WTC11 (cell line): Measurements from ENCODE around the gene BGN. TPM values are rescaled to one million over a fixed set of nuclear protein-coding genes. Genes with fewer than 3 reads are reported as not detected.

Source experiments
- ATAC-seq: fragments of 200-7000 bp; cut with Tn5 transposase; 2 replicates; pipeline ENCODE4 v1.10.0; 2021; ENCODE audit warnings: mild to moderate bottlenecking, moderate library complexity
- CTCF ChIA-PET: fragments of 300-600 bp; sonication (Branson Sonifier 250); formaldehyde crosslinking; loops from one replicate; lab custom pipeline; 2021; ENCODE audit warnings: antibody characterized with exemption; lab: Charles Lee
- POLR2A ChIA-PET: fragments of 350-600 bp; sonication (Branson Sonifier 250); formaldehyde crosslinking; loops from one replicate; lab custom pipeline; 2021; ENCODE audit warnings: antibody characterized with exemption; lab: Charles Lee
- DNase-seq: peaks from one replicate; pipeline ENCODE4 v3.0.0; 2021; ENCODE audit warnings: low spot score
- H3K27ac Mint-ChIP-seq: 2 replicates; pipeline ENCODE4 v1.8.0; 2021; ENCODE audit warnings: mixed read lengths
- H3K27me3 Mint-ChIP-seq: 2 replicates; pipeline ENCODE4 v1.8.0; 2021; ENCODE audit warnings: low read depth, mild to moderate bottlenecking, moderate library complexity, mixed read lengths
- H3K36me3 Mint-ChIP-seq: 2 replicates; pipeline ENCODE4 v1.8.0; 2021; ENCODE audit warnings: mixed read lengths
- H3K4me1 Mint-ChIP-seq: 2 replicates; pipeline ENCODE4 v1.8.0; 2022; ENCODE audit warnings: mixed read lengths
- H3K4me3 Mint-ChIP-seq: 2 replicates; pipeline ENCODE4 v1.8.0; 2021; ENCODE audit warnings: mild to moderate bottlenecking, moderate library complexity, mixed read lengths
- H3K9me3 Mint-ChIP-seq: 2 replicates; pipeline ENCODE4 v1.8.0; 2021; ENCODE audit warnings: mixed read lengths
- CREM ChIP-seq: sonication (generic); formaldehyde crosslinking; IDR thresholded peaks from 2 replicates; pipeline ENCODE4 v1.8.1; 2022; ENCODE audit warnings: mild to moderate bottlenecking, missing genetic modification reagents, moderate library complexity
- GRHL2 ChIP-seq: fragments of 250-450 bp; sonication (Bioruptor Pico); IDR thresholded peaks from 2 replicates; pipeline ENCODE4 v1.8.0; 2022; ENCODE audit warnings: mild to moderate bottlenecking, moderate library complexity; ENCODE audit not compliant: insufficient replicate concordance, severe bottlenecking
- HMGA2 ChIP-seq: fragments of 250-450 bp; sonication (Bioruptor Pico); IDR thresholded peaks from 2 replicates; pipeline ENCODE4 v1.4.0; 2021; ENCODE audit warnings: mild to moderate bottlenecking, moderate library complexity
- MXD4 ChIP-seq: fragments of 250-450 bp; sonication (Bioruptor Pico); IDR thresholded peaks from 2 replicates; pipeline ENCODE4 v1.8.0; 2021; ENCODE audit warnings: mild to moderate bottlenecking, moderate library complexity, borderline replicate concordance
- NR3C1 ChIP-seq: sonication (generic); formaldehyde crosslinking; conservative IDR thresholded peaks from 2 replicates; pipeline ENCODE4 v1.8.1; 2023; ENCODE audit warnings: low read depth, mild to moderate bottlenecking, missing genetic modification reagents
- OVOL2 ChIP-seq: fragments of 250-450 bp; sonication (Bioruptor Pico); IDR thresholded peaks from 2 replicates; pipeline ENCODE4 v1.9.0; 2021; ENCODE audit warnings: mild to moderate bottlenecking, borderline replicate concordance
- PRRX2 ChIP-seq: fragments of 250-450 bp; sonication (Bioruptor Pico); IDR thresholded peaks from 2 replicates; pipeline ENCODE4 v1.8.0; 2021; ENCODE audit warnings: mild to moderate bottlenecking
- TP53 ChIP-seq: sonication (generic); formaldehyde crosslinking; IDR thresholded peaks from 2 replicates; pipeline ENCODE4 v1.8.1; 2023; ENCODE audit warnings: mild to moderate bottlenecking, missing genetic modification reagents
- total RNA-seq: library from RNA; stranded (reverse); gene quantifications from 3 replicates; pipeline ENCODE4 v1.2.3, GENCODE V29; 2021
- TF ChIP-seq, protein P1 (sequence below): fragments of 250-450 bp; sonication (Bioruptor Pico); IDR thresholded peaks from 2 replicates; pipeline ENCODE4 v1.8.0; 2021; ENCODE audit warnings: mild to moderate bottlenecking
- TF ChIP-seq, protein P2 (sequence below): fragments of 250-450 bp; sonication (Bioruptor Pico); IDR thresholded peaks from 2 replicates; pipeline ENCODE4 v1.9.0; 2021; ENCODE audit warnings: mild to moderate bottlenecking
- TF ChIP-seq, protein P3 (sequence below): sonication (generic); formaldehyde crosslinking; IDR thresholded peaks from 2 replicates; pipeline ENCODE4 v1.8.0; 2022; ENCODE audit warnings: mild to moderate bottlenecking, missing genetic modification reagents
- TF ChIP-seq, protein P4 (sequence below): sonication (generic); formaldehyde crosslinking; IDR thresholded peaks from 2 replicates; pipeline ENCODE4 v1.8.0; 2023; ENCODE audit warnings: missing genetic modification reagents, mild to moderate bottlenecking, borderline replicate concordance

Gene BGN
- total RNA-seq, 1 experiment from 2014 or later, result 1.8 TPM

DNA sequence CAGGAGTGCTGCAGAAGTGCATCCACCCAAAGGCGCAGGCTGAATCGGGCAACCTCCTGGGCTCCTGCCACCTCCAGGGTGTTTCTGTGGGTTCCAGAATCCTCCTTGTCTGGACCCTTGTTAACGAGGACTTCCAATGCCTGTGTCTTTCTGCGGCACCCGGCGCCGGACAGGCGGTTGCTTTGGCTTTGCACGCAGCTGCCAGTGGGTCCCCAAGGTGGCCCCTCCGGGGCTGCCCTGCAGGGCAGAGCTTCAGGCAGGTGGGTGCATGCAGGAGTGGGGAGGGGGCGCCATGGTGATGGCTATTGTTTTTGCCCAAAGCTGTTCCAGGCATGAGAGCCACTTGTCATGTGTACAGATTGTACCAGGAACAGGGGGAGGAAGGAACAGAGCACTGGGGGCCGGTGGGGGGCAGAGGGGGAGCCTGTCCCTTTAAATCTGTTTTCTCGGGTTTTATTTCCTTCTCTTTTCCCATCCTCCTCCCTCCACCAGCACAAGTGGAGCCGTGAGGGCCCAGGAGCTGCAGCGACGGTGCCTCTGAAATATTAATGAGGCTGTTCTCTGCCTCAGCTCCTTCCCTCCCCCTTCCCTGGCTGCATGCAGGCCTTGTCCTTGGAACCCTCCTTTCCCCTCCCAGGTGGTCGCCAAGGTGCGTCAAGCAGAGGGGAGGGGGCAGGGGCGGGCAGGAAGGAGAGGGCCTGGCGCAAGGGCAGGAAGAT, 35.8 kb downstream of the BGN start (continued):
- TF ChIP-seq TP53 (CRISPR knock-in tag) (no peak), HMGA2 (no peak), GRHL2 (no peak), NR3C1 (CRISPR knock-in tag) (no peak), OVOL2 (CRISPR knock-in tag) (no peak)
- TF ChIP-seq, protein P1, sequence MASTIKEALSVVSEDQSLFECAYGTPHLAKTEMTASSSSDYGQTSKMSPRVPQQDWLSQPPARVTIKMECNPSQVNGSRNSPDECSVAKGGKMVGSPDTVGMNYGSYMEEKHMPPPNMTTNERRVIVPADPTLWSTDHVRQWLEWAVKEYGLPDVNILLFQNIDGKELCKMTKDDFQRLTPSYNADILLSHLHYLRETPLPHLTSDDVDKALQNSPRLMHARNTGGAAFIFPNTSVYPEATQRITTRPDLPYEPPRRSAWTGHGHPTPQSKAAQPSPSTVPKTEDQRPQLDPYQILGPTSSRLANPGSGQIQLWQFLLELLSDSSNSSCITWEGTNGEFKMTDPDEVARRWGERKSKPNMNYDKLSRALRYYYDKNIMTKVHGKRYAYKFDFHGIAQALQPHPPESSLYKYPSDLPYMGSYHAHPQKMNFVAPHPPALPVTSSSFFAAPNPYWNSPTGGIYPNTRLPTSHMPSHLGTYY (CRISPR knock-in tag), result no peak
- TF ChIP-seq, protein P2, sequence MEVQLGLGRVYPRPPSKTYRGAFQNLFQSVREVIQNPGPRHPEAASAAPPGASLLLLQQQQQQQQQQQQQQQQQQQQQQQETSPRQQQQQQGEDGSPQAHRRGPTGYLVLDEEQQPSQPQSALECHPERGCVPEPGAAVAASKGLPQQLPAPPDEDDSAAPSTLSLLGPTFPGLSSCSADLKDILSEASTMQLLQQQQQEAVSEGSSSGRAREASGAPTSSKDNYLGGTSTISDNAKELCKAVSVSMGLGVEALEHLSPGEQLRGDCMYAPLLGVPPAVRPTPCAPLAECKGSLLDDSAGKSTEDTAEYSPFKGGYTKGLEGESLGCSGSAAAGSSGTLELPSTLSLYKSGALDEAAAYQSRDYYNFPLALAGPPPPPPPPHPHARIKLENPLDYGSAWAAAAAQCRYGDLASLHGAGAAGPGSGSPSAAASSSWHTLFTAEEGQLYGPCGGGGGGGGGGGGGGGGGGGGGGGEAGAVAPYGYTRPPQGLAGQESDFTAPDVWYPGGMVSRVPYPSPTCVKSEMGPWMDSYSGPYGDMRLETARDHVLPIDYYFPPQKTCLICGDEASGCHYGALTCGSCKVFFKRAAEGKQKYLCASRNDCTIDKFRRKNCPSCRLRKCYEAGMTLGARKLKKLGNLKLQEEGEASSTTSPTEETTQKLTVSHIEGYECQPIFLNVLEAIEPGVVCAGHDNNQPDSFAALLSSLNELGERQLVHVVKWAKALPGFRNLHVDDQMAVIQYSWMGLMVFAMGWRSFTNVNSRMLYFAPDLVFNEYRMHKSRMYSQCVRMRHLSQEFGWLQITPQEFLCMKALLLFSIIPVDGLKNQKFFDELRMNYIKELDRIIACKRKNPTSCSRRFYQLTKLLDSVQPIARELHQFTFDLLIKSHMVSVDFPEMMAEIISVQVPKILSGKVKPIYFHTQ (CRISPR knock-in tag), result no peak

DNA sequence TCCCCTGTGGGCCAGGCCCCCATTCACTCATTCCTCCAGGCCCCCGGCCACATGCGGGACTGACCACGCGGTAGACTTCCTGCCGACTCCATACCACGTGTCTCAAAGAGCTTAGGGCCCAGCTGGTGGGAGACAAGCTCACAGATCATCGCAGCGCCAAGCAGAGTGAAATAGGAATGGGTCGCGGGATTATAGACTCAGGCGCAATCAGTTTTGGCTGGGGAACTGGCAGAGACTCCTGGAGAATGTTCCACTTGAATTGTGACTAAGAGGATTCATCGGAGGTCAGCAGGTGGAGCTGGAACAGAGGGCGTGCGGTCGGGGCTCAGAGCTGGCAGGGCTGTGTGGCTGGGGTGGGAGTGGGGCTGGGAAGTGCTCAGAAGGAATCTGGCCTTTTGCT, 38.3 kb downstream of the BGN start:
- H3K36me3 Mint-ChIP-seq, result no peaks in the 10 kb centered on the region
- ChIA-PET CTCF (interaction anchor here (0.9 to 1.0 kb wide), 2 partner anchors 17 to 136 kb away, joined by 3 to 5 read pairs; no protein-coding TSS in a partner anchor), POLR2A (no interaction called here)
- H3K4me3 Mint-ChIP-seq, result no peak overlapping the region
- no peaks in the 10 kb centered on the region for H3K9me3 Mint-ChIP-seq
- ATAC-seq (no peak), DNase-seq (no peak)
- no peak overlapping the region for H3K27ac Mint-ChIP-seq
- H3K27me3 Mint-ChIP-seq, result no peaks in the 10 kb centered on the region; the same call in 1 of the 2 replicates
- TF ChIP-seq PRRX2 (CRISPR knock-in tag), result no peak
- TF ChIP-seq, protein P2 (CRISPR knock-in tag), result no peak
- no peaks in the 10 kb centered on the region for H3K4me1 Mint-ChIP-seq

DNA sequence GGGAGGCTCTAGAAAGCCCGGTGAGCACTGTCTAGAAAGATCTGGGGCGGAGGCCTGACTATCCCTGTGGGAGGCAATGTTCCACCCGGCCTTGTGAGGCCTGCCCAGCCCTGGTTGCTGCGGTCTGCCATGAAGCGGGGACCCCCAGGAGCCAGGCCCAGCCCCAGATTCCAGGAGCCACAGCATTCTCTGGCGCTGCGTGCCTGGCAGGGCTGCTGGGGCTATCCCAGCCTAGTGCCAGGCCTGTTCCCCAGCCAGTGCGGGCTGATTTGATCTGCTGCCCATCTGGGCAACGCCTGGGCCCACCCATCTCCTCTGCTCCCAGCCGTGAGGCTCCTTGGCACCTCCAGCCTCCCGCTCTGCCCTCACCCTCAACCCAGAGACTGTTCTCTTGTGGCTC, 42.3 kb downstream of the BGN start:
- no peaks in the 10 kb centered on the region; the same call in 1 of the 2 replicates for H3K27me3 Mint-ChIP-seq
- DNase-seq (no peak), ATAC-seq (no peak)
- no peak overlapping the region for H3K27ac Mint-ChIP-seq
- H3K9me3 Mint-ChIP-seq, result no peaks in the 10 kb centered on the region
- H3K36me3 Mint-ChIP-seq, result no peaks in the 10 kb centered on the region
- POLR2A ChIA-PET, result no interaction called here
- TF ChIP-seq CREM (CRISPR knock-in tag), result no peak
- CTCF ChIA-PET, result interaction anchor here (1.0 to 3.8 kb wide), 2 partner anchors 108 to 131 kb away, joined by 3 to 48 read pairs; no protein-coding TSS in a partner anchor
- no peak overlapping the region for H3K4me3 Mint-ChIP-seq
- H3K4me1 Mint-ChIP-seq, result no peaks in the 10 kb centered on the region

DNA sequence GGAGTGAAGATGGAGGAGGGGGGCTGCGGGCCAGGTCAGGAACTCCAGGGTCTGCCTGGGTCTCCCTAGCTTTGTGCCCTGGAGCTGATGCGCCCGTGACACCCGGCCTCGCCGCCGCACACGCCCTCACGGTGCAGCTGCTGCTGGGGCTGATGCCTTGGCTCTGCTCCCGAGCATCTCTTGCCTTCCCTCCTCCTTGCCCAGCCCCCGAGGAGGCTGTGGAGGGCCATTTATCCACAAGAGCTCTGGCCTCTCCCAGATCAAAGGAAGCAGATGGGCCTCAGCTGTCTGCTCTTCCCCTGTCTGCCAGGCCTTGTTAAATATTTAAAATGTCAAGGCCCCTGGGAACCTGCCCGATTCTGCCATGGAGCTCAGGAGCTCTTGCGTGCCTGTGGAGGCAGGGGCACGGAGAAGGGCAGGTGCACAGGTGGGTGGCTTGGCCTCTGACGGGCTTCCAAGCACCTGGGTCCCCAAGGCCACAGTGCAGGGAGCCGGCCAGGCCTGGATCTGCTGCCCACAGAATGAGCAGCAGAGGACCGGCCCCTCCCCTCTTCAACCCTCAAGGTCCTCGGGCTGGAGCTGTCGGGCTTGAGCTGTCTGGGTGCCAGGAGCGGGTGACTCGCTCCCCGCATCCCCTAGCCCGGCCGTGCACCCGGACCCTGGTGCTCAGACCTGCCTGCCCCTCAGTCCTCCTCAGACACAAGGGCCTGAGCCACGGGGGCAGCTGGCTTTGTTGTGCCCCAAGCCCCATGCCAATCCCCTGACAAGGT, 42.9 kb downstream of the BGN start:
- no peaks in the 10 kb centered on the region for H3K9me3 Mint-ChIP-seq
- H3K4me1 Mint-ChIP-seq, result no peaks in the 10 kb centered on the region
- H3K27ac Mint-ChIP-seq, result no peak overlapping the region
- no peak for ATAC-seq
- H3K4me3 Mint-ChIP-seq, result no peak overlapping the region
- CTCF ChIA-PET, result interaction anchor here (1.0 to 3.8 kb wide), 4 partner anchors 12 to 130 kb away, joined by 3 to 48 read pairs (median 16); no protein-coding TSS in a partner anchor
- no peaks in the 10 kb centered on the region for H3K36me3 Mint-ChIP-seq
- no peak for DNase-seq
- H3K27me3 Mint-ChIP-seq, result no peaks in the 10 kb centered on the region; the same call in 1 of the 2 replicates
- POLR2A ChIA-PET, result no interaction called here
- no peak for TF ChIP-seq MXD4
- TF ChIP-seq, protein P3, sequence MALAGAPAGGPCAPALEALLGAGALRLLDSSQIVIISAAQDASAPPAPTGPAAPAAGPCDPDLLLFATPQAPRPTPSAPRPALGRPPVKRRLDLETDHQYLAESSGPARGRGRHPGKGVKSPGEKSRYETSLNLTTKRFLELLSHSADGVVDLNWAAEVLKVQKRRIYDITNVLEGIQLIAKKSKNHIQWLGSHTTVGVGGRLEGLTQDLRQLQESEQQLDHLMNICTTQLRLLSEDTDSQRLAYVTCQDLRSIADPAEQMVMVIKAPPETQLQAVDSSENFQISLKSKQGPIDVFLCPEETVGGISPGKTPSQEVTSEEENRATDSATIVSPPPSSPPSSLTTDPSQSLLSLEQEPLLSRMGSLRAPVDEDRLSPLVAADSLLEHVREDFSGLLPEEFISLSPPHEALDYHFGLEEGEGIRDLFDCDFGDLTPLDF (CRISPR knock-in tag), result no peak
- TF ChIP-seq, protein P4, sequence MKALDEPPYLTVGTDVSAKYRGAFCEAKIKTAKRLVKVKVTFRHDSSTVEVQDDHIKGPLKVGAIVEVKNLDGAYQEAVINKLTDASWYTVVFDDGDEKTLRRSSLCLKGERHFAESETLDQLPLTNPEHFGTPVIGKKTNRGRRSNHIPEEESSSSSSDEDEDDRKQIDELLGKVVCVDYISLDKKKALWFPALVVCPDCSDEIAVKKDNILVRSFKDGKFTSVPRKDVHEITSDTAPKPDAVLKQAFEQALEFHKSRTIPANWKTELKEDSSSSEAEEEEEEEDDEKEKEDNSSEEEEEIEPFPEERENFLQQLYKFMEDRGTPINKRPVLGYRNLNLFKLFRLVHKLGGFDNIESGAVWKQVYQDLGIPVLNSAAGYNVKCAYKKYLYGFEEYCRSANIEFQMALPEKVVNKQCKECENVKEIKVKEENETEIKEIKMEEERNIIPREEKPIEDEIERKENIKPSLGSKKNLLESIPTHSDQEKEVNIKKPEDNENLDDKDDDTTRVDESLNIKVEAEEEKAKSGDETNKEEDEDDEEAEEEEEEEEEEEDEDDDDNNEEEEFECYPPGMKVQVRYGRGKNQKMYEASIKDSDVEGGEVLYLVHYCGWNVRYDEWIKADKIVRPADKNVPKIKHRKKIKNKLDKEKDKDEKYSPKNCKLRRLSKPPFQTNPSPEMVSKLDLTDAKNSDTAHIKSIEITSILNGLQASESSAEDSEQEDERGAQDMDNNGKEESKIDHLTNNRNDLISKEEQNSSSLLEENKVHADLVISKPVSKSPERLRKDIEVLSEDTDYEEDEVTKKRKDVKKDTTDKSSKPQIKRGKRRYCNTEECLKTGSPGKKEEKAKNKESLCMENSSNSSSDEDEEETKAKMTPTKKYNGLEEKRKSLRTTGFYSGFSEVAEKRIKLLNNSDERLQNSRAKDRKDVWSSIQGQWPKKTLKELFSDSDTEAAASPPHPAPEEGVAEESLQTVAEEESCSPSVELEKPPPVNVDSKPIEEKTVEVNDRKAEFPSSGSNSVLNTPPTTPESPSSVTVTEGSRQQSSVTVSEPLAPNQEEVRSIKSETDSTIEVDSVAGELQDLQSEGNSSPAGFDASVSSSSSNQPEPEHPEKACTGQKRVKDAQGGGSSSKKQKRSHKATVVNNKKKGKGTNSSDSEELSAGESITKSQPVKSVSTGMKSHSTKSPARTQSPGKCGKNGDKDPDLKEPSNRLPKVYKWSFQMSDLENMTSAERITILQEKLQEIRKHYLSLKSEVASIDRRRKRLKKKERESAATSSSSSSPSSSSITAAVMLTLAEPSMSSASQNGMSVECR, result no peak
